Spleen (tissue), 7 donors: ENCODE data around the gene TMEM30A.

Experiments
- POLR2A ChIP-seq, 3 donors: fragments of 450-650 bp; IDR thresholded peaks; one replicate each; pipeline ENCODE4 v1.5.1; 2017; ENCODE audit warnings: antibody characterized with exemption in 3 of 3, mild to moderate bottlenecking in 1 of 3
- POLR2AphosphoS5 ChIP-seq, 3 donors: sonication (generic); formaldehyde crosslinking; IDR thresholded peaks; one replicate each; pipeline ENCODE4 v1.5.1; 2017; ENCODE audit warnings: antibody characterized with exemption in 3 of 3
- TF ChIP-seq, protein P1 (sequence below), 11 experiments: fragments of 200-600 bp in 7 of 11; fragments of 450-650 bp in 4 of 11; sonication (generic) in 4 of 11; IDR thresholded peaks in 8 of 11; conservative IDR thresholded peaks in 3 of 11; 1 replicate in 7 of 11; 2 replicates in 4 of 11; pipeline versions ENCODE4 v1.4.0 to v1.8.0; 2016 to 2021; ENCODE audit warnings: antibody characterized with exemption in 11 of 11, inconsistent platforms in 4 of 11, mild to moderate bottlenecking in 1 of 11
- donor health status: DM: no; HTN: no; CAD: no; lungs with moderate emphysema.
- donor health status: DM: no; HTN: no; CAD: no.
- donor health status: DM: no; HTN: no; CAD: no.

DNA sequence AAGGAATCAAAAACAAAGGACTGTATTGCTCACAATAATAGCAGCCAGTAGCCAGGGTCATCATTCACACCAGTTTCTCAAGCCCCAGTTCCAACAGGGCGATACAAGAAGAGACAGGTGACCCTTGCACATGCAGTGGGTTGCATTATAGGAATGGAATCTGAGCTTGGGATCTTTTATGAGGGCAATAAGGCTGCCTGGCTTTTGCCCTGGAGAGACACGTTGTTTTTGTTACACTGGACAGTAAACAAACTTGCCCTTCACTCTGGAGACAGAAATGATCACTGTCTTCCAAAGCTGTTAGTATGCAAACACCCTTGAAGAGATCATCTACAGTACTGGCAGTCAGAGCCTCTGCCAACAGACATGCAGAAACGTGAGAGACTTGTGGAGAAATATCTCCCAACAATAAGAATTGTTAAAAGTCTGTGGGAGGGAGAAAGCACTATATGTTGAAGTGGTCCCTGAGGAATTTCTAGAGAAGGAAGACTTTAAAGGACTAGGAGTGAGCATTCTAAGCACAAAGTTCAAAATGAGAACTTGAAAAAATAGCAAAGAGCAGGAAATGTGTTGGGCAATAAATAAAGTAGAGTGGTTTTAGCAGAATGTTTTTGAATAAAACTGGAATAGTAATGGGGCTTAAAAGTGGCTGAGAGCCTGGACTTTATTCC, 72.5 kb downstream of the TMEM30A start:
- no peak for TF ChIP-seq POLR2A (IDR thresholded peaks at IDR 0.05)
- TF ChIP-seq, protein P1, sequence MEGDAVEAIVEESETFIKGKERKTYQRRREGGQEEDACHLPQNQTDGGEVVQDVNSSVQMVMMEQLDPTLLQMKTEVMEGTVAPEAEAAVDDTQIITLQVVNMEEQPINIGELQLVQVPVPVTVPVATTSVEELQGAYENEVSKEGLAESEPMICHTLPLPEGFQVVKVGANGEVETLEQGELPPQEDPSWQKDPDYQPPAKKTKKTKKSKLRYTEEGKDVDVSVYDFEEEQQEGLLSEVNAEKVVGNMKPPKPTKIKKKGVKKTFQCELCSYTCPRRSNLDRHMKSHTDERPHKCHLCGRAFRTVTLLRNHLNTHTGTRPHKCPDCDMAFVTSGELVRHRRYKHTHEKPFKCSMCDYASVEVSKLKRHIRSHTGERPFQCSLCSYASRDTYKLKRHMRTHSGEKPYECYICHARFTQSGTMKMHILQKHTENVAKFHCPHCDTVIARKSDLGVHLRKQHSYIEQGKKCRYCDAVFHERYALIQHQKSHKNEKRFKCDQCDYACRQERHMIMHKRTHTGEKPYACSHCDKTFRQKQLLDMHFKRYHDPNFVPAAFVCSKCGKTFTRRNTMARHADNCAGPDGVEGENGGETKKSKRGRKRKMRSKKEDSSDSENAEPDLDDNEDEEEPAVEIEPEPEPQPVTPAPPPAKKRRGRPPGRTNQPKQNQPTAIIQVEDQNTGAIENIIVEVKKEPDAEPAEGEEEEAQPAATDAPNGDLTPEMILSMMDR (IDR thresholded peaks at IDR 0.05 in 8 of 11, conservative IDR thresholded peaks at IDR 0.05 in 3 of 11), result no peak
- no peak for TF ChIP-seq POLR2AphosphoS5 (IDR thresholded peaks at IDR 0.05)
